SK-N-SH (cell line): Measurements from ENCODE around the gene MYO5C. TPM values are rescaled to one million over a fixed set of nuclear protein-coding genes. Genes with fewer than 3 reads are reported as not detected.
A peak's percentile ranks its signal among the peaks of the same experiment; 100 is the strongest.

Experiments
- CTCF ChIA-PET: fragments of 300-600, 350-600 bp; formaldehyde crosslinking; extraction: SDS; loops from one replicate; lab custom pipeline; 2021; lab: Yijun Ruan, JAX
- POLR2A ChIA-PET: fragments of 350-600 bp; sonication (Branson Sonifier 250); formaldehyde crosslinking; extraction: SDS; loops from one replicate; lab custom pipeline; 2020; ENCODE audit warnings: antibody characterized with exemption, inconsistent platforms; lab: Yijun Ruan, JAX
- DNase-seq: peaks from one replicate; pipeline ENCODE4 v3.0.0; 2012
- H2AFZ ChIP-seq: fragments of 200-600 bp; sonication (generic); 2 replicates; pipeline ENCODE4 v1.8.1; 2016; ENCODE audit warnings: antibody characterized with exemption, mild to moderate bottlenecking, low read depth
- H3F3A ChIP-seq: fragments of 200-600 bp; sonication (generic); replicated peaks from 2 replicates; pipeline ENCODE3; 2016; ENCODE audit warnings: antibody characterized with exemption, mild to moderate bottlenecking; ENCODE audit not compliant: insufficient read depth
- H3K27ac ChIP-seq, 2 experiments: fragments of 200-500 bp in 1 of 2; fragments of 200-600 bp in 1 of 2; sonication (Bioruptor generic) in 1 of 2; sonication (generic), shearing (Covaris generic) in 1 of 2; 2 replicates each; pipeline versions ENCODE4 v1.5.1 to v1.6.1; 2014 to 2016; ENCODE audit warnings: low read depth in 2 of 2, inconsistent platforms in 1 of 2, low read length in 1 of 2, mild to moderate bottlenecking in 1 of 2, mixed read lengths in 1 of 2
- H3K27me3 ChIP-seq: fragments of 200-600 bp; sonication (generic), shearing (Covaris generic); 2 replicates; pipeline ENCODE4 v1.6.1; 2016; ENCODE audit warnings: mixed run types; ENCODE audit not compliant: insufficient read depth
- H3K36me3 ChIP-seq, 2 experiments: fragments of 200-500 bp in 1 of 2; fragments of 200-600 bp in 1 of 2; sonication (Bioruptor generic) in 1 of 2; sonication (generic) in 1 of 2; replicated peaks in 1 of 2; 2 replicates each; pipeline versions ENCODE3 to v1.5.1; 2014 to 2016; ENCODE audit warnings: low read length in 1 of 2, mild to moderate bottlenecking in 1 of 2; ENCODE audit not compliant: insufficient read depth in 2 of 2, control insufficient read depth in 1 of 2
- H3K4me1 ChIP-seq, 2 experiments: fragments of 200-500 bp in 1 of 2; fragments of 200-600 bp in 1 of 2; sonication (Bioruptor generic) in 1 of 2; sonication (generic), shearing (Covaris generic) in 1 of 2; 2 replicates each; pipeline versions ENCODE4 v1.5.1 to v1.6.1; 2014 to 2016; ENCODE audit warnings: low read depth in 1 of 2, low read length in 1 of 2, mixed run types in 1 of 2; ENCODE audit not compliant: insufficient read depth in 2 of 2, control insufficient read depth in 1 of 2
- H3K4me2 ChIP-seq: fragments of 200-600 bp; sonication (generic), shearing (Covaris generic); 2 replicates; pipeline ENCODE4 v1.6.1; 2017; ENCODE audit warnings: mixed run types
- H3K4me3 ChIP-seq, 2 experiments: fragments of 200-500 bp in 1 of 2; fragments of 200-600 bp in 1 of 2; sonication (Bioruptor generic) in 1 of 2; sonication (generic), shearing (Covaris generic) in 1 of 2; 2 replicates each; pipeline versions ENCODE4 v1.5.1 to v1.8.1; 2014 to 2016; ENCODE audit warnings: low read depth in 2 of 2, inconsistent platforms in 1 of 2, low read length in 1 of 2, mild to moderate bottlenecking in 1 of 2, mixed read lengths in 1 of 2, moderate library complexity in 1 of 2
- H3K79me2 ChIP-seq: fragments of 200-600 bp; sonication (generic); 2 replicates; pipeline ENCODE4 v1.8.1; 2017; ENCODE audit warnings: mild to moderate bottlenecking; ENCODE audit not compliant: insufficient read depth
- H3K9ac ChIP-seq: fragments of 200-600 bp; sonication (generic); 2 replicates; pipeline ENCODE4 v1.6.1; 2017; ENCODE audit warnings: mixed run types
- H3K9me2 ChIP-seq: fragments of 200-600 bp; sonication (generic); 2 replicates; pipeline ENCODE4 v1.6.1; 2017; ENCODE audit warnings: mixed run types
- H3K9me3 ChIP-seq: fragments of 200-600 bp; sonication (generic); 2 replicates; pipeline ENCODE4 v1.6.1; 2017; ENCODE audit warnings: mixed run types, mild to moderate bottlenecking, moderate library complexity
- H4K20me1 ChIP-seq: fragments of 200-600 bp; sonication (generic); 2 replicates; pipeline ENCODE4 v1.6.1; 2017; ENCODE audit warnings: mild to moderate bottlenecking, mixed run types; ENCODE audit not compliant: insufficient read depth
- CHD2 ChIP-seq: fragments of 150-350 bp; IDR thresholded peaks from 2 replicates; pipeline ENCODE4 v1.6.1; 2018; ENCODE audit warnings: low read length; ENCODE audit not compliant: partially characterized antibody
- EP300 ChIP-seq, 2 experiments: IDR thresholded peaks; 2 replicates each; pipeline versions ENCODE4 v1.4.0 to v1.6.1; 2012; ENCODE audit warnings: borderline replicate concordance in 1 of 2, low read depth in 1 of 2, low read length in 1 of 2
- FOXJ3 ChIP-seq: sonication (generic); formaldehyde crosslinking; IDR thresholded peaks from 2 replicates; pipeline ENCODE4 v1.5.1; 2020; ENCODE audit warnings: mild to moderate bottlenecking, missing genetic modification reagents
- FOXM1 ChIP-seq: IDR thresholded peaks from 2 replicates; pipeline ENCODE4 v1.4.0; 2012; ENCODE audit warnings: low read depth, mild to moderate bottlenecking
- GABPA ChIP-seq: IDR thresholded peaks from 2 replicates; pipeline ENCODE4 v1.4.0; 2012; ENCODE audit warnings: low read depth, mild to moderate bottlenecking
- MXI1 ChIP-seq: IDR thresholded peaks from 2 replicates; pipeline ENCODE4 v1.6.1; 2012; ENCODE audit warnings: mild to moderate bottlenecking, low read depth, low read length, improper control_type of control experiment
- NFIC ChIP-seq: IDR thresholded peaks from 2 replicates; pipeline ENCODE4 v1.4.0; 2012; ENCODE audit warnings: borderline replicate concordance
- POLR2AphosphoS5 ChIP-seq: IDR thresholded peaks from 2 replicates; pipeline ENCODE4 v1.6.1; 2012; ENCODE audit warnings: low read depth, low read length
- RAD21 ChIP-seq: IDR thresholded peaks from 2 replicates; pipeline ENCODE4 v1.6.1; 2012; ENCODE audit warnings: mild to moderate bottlenecking, low read length
- RCOR1 ChIP-seq: fragments of 150-350 bp; IDR thresholded peaks from 2 replicates; pipeline ENCODE4 v1.6.1; 2017; ENCODE audit warnings: antibody characterized with exemption, low read length
- RFX5 ChIP-seq: IDR thresholded peaks from 2 replicates; pipeline ENCODE4 v1.6.1; 2012; ENCODE audit warnings: mild to moderate bottlenecking, improper control_type of control experiment, low read length
- SMC3 ChIP-seq: IDR thresholded peaks from 2 replicates; pipeline ENCODE4 v1.6.1; 2012; ENCODE audit warnings: low read depth, low read length, improper control_type of control experiment
- TAF1 ChIP-seq: IDR thresholded peaks from 2 replicates; pipeline ENCODE4 v1.6.1; 2012; ENCODE audit warnings: low read depth, mild to moderate bottlenecking, low read length, moderate library complexity, borderline replicate concordance
- TCF12 ChIP-seq: IDR thresholded peaks from 2 replicates; pipeline ENCODE4 v1.4.0; 2012
- whole genome bisulfite sequencing: methylation state at CpG from one replicate; pipeline ENCODE4 v1.1.6; 2017; ENCODE audit warnings: low lambda C conversion rate; 5-methylcytosine and 5-hydroxymethylcytosine counted together
- polyA plus RNA-seq, 3 experiments: library from polyadenylated mRNA; depleted of rRNA; stranded (reverse); fragments of >200 nt; gene quantifications; 2 replicates each; pipeline ENCODE4 v1.2.3, GENCODE V29; 2012
- TF ChIP-seq, protein P1 (sequence below): fragments of 200-600 bp; sonication (generic); IDR thresholded peaks from 2 replicates; pipeline ENCODE4 v1.6.1; 2017; ENCODE audit warnings: antibody characterized with exemption, mild to moderate bottlenecking, moderate library complexity
- TF ChIP-seq, protein P2 (sequence below): fragments of 150-350 bp; IDR thresholded peaks from 2 replicates; pipeline ENCODE4 v1.6.1; 2016; ENCODE audit warnings: mild to moderate bottlenecking, low read depth, low read length
- TF ChIP-seq, protein P3 (sequence below): IDR thresholded peaks from 2 replicates; pipeline ENCODE4 v1.4.0; 2012; ENCODE audit warnings: low read depth
- TF ChIP-seq, protein P4 (sequence below): IDR thresholded peaks from 2 replicates; pipeline ENCODE4 v1.4.0; 2012; ENCODE audit warnings: low read depth, borderline replicate concordance
- TF ChIP-seq, protein P5 (sequence below): IDR thresholded peaks from 2 replicates; pipeline ENCODE4 v1.6.1; 2012; ENCODE audit warnings: mild to moderate bottlenecking, low read depth, low read length, moderate library complexity
- TF ChIP-seq, protein P6 (sequence below): IDR thresholded peaks from 2 replicates; pipeline ENCODE4 v1.4.0; 2012; ENCODE audit warnings: low read depth, borderline replicate concordance

The MYO5C gene
- polyA plus RNA-seq, 1 of the 3 experiments (the other 2 are of a cell fraction), result 0.99 TPM

DNA sequence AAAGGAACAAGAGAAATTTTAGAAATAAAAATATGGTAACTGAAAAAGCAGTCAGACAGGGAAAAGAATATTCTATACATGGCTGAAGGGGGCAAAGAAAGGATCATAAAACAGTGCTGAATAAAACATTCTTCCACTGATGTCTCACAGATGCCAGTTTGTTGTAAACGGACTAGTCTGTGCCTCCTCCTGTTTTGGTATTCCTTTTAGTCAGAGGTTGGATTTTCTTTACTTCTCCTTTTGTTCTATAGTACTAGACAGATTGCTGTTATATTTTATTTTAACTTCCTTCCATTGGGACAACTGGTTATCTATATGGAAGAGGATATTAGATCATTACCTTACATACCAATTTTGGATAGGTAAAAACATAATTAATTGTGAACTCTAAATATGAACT, 88.4 kb downstream of the MYO5C start (continued):
- TF ChIP-seq, protein P1, sequence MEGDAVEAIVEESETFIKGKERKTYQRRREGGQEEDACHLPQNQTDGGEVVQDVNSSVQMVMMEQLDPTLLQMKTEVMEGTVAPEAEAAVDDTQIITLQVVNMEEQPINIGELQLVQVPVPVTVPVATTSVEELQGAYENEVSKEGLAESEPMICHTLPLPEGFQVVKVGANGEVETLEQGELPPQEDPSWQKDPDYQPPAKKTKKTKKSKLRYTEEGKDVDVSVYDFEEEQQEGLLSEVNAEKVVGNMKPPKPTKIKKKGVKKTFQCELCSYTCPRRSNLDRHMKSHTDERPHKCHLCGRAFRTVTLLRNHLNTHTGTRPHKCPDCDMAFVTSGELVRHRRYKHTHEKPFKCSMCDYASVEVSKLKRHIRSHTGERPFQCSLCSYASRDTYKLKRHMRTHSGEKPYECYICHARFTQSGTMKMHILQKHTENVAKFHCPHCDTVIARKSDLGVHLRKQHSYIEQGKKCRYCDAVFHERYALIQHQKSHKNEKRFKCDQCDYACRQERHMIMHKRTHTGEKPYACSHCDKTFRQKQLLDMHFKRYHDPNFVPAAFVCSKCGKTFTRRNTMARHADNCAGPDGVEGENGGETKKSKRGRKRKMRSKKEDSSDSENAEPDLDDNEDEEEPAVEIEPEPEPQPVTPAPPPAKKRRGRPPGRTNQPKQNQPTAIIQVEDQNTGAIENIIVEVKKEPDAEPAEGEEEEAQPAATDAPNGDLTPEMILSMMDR, result no peak
- no peak for TF ChIP-seq POLR2AphosphoS5
- TF ChIP-seq, protein P2, sequence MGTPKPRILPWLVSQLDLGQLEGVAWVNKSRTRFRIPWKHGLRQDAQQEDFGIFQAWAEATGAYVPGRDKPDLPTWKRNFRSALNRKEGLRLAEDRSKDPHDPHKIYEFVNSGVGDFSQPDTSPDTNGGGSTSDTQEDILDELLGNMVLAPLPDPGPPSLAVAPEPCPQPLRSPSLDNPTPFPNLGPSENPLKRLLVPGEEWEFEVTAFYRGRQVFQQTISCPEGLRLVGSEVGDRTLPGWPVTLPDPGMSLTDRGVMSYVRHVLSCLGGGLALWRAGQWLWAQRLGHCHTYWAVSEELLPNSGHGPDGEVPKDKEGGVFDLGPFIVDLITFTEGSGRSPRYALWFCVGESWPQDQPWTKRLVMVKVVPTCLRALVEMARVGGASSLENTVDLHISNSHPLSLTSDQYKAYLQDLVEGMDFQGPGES, result no peak
- no peak for TF ChIP-seq FOXM1
- TF ChIP-seq TCF12, result no peak
- TF ChIP-seq RAD21, result no peak
- no peak for TF ChIP-seq RCOR1
- TF ChIP-seq FOXJ3, result no peak
- TF ChIP-seq CHD2, result no peak
- no peak for TF ChIP-seq TAF1
- TF ChIP-seq NFIC, result no peak
- TF ChIP-seq, protein P3, sequence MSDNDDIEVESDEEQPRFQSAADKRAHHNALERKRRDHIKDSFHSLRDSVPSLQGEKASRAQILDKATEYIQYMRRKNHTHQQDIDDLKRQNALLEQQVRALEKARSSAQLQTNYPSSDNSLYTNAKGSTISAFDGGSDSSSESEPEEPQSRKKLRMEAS, result no peak
- TF ChIP-seq, all 33 proteins: peak for 0

DNA sequence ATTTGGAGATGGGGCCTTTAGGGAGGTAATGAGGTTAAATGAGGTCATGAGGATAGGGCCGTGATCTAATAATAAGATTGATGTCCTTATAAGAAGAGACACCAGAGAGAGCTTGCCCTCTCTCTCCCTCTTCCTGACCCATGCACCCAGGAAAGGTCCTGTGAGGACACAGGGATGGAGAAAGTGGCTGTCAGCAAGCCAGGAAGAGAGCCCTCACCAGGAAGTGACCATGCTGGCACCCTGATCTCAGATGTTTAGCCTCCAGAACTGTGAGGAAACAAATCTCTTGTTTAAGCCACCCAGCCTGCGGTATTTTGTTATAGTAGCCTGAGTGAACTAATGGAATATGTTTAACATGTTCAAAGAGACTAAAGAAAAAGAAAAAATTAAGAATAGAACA, 89.2 kb downstream of the MYO5C start:
- no peak overlapping the region for H3K4me3 ChIP-seq
- H3F3A ChIP-seq, result peaks cover 2% of the 10 kb centered on the region
- 81% methylated on average over 2 of the region's 2 CpGs for WGBS
- no peak overlapping the region for H3K27ac ChIP-seq
- H3K27me3 ChIP-seq, result no peaks in the 10 kb centered on the region
- no peak overlapping the region for H3K4me2 ChIP-seq
- peak overlapping the region; percentile 44 for H2AFZ ChIP-seq
- no peaks in the 10 kb centered on the region for H3K79me2 ChIP-seq
- TF ChIP-seq SMC3 (no peak), FOXJ3 (no peak), RFX5 (no peak), GABPA (no peak), MXI1 (no peak), CHD2 (no peak), EP300 (IDR thresholded peaks at IDR 0.05; ENCODE audit: borderline replicate concordance in 1 of 2, low read depth in 1 of 2, low read length in 1 of 2) (no peak), FOXM1 (no peak)
- TF ChIP-seq, protein P2, result no peak
- TF ChIP-seq, protein P4, sequence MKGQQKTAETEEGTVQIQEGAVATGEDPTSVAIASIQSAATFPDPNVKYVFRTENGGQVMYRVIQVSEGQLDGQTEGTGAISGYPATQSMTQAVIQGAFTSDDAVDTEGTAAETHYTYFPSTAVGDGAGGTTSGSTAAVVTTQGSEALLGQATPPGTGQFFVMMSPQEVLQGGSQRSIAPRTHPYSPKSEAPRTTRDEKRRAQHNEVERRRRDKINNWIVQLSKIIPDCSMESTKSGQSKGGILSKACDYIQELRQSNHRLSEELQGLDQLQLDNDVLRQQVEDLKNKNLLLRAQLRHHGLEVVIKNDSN, result no peak
- TF ChIP-seq, protein P5, sequence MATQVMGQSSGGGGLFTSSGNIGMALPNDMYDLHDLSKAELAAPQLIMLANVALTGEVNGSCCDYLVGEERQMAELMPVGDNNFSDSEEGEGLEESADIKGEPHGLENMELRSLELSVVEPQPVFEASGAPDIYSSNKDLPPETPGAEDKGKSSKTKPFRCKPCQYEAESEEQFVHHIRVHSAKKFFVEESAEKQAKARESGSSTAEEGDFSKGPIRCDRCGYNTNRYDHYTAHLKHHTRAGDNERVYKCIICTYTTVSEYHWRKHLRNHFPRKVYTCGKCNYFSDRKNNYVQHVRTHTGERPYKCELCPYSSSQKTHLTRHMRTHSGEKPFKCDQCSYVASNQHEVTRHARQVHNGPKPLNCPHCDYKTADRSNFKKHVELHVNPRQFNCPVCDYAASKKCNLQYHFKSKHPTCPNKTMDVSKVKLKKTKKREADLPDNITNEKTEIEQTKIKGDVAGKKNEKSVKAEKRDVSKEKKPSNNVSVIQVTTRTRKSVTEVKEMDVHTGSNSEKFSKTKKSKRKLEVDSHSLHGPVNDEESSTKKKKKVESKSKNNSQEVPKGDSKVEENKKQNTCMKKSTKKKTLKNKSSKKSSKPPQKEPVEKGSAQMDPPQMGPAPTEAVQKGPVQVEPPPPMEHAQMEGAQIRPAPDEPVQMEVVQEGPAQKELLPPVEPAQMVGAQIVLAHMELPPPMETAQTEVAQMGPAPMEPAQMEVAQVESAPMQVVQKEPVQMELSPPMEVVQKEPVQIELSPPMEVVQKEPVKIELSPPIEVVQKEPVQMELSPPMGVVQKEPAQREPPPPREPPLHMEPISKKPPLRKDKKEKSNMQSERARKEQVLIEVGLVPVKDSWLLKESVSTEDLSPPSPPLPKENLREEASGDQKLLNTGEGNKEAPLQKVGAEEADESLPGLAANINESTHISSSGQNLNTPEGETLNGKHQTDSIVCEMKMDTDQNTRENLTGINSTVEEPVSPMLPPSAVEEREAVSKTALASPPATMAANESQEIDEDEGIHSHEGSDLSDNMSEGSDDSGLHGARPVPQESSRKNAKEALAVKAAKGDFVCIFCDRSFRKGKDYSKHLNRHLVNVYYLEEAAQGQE, result no peak
- TF ChIP-seq, protein P3, result no peak
- TF ChIP-seq, protein P6, sequence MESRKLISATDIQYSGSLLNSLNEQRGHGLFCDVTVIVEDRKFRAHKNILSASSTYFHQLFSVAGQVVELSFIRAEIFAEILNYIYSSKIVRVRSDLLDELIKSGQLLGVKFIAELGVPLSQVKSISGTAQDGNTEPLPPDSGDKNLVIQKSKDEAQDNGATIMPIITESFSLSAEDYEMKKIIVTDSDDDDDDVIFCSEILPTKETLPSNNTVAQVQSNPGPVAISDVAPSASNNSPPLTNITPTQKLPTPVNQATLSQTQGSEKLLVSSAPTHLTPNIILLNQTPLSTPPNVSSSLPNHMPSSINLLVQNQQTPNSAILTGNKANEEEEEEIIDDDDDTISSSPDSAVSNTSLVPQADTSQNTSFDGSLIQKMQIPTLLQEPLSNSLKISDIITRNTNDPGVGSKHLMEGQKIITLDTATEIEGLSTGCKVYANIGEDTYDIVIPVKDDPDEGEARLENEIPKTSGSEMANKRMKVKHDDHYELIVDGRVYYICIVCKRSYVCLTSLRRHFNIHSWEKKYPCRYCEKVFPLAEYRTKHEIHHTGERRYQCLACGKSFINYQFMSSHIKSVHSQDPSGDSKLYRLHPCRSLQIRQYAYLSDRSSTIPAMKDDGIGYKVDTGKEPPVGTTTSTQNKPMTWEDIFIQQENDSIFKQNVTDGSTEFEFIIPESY, result no peak
- TF ChIP-seq, all 33 proteins: peak for 0
- DNase-seq, result no peak
- ChIA-PET CTCF (interaction anchor here (1.2 to 2.0 kb wide), 2 partner anchors 21 to 22 kb away, joined by 3 to 8 read pairs; no protein-coding TSS in a partner anchor), POLR2A (no interaction called here)
- H3K9me2 ChIP-seq, result no peaks in the 10 kb centered on the region
- H3K9me3 ChIP-seq, result no peaks in the 10 kb centered on the region
- H3K36me3 ChIP-seq, result no peaks in the 10 kb centered on the region
- no peak overlapping the region for H3K9ac ChIP-seq
- peaks cover 0 to 6% of the 10 kb centered on the region in 2 experiments; a peak in 2 of 4 replicates for H3K4me1 ChIP-seq
- H4K20me1 ChIP-seq, result no peaks in the 10 kb centered on the region
